Measurements from ENCODE around the gene UHRF1.
"Not testable (repeated sequence)": the region's sequence is repeated elsewhere in the genome, so short reads cannot be mapped to it uniquely, and the experiment has no call there.

The UHRF1 gene

DNA sequence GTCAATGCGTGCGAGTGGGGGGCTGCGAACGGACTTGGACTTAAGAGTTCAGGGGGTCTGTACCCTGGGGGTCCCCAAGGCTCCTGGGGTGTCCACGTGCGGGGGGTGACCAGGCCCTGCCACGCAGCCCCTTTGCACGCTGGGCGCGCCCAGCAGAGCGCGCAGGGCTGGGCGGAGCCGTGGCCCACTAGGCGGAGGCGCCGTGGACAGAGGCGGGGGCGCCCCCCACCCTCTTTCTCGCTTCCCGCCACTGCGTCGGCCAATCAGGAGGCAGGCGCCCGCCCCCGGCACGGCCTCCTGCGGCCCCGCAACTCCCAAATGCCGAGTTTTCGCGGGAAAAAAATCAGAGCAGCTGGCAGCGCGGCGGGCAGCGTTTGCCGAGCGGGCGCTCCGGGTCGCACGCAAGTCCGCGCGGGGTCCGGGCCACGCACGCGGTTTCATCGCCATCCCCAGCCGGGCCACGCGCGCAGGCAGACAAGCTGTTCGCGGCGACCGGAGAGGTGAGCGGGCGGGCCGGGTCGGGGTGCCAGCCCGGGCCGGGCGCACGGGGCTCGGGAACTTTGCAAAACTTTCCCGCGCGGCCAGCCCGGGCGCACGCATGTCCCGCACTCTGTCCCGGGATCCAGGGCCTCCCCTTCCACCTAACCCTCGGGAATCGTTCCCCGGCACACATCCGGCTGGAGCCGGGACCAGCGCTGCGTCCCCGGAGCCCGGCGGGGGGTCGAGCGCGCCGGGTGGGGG lies at the start of gene UHRF1:
Gene UHRF1, plus strand, starts transcription at position 346 of the 741 bp plus-strand sequence. CDS start 1,385 bp downstream, outside the sequence.
- H3K27me3 Mint-ChIP-seq (ENCODE audit: low read depth) = no peaks in the 10 kb centered on the region
- H3K9me3 Mint-ChIP-seq = no peaks in the 10 kb centered on the region
- peaks cover 26% of the 10 kb centered on the region for H3K4me1 Mint-ChIP-seq (ENCODE audit: low read depth)
- peak within 1 kb of the TSS; percentile 83 for H3K27ac Mint-ChIP-seq
- peak within 1 kb of the TSS; percentile 90 for H3K4me3 Mint-ChIP-seq
- peaks cover 19% of the 10 kb centered on the region for H3K36me3 Mint-ChIP-seq (ENCODE audit: low read depth)

DNA sequence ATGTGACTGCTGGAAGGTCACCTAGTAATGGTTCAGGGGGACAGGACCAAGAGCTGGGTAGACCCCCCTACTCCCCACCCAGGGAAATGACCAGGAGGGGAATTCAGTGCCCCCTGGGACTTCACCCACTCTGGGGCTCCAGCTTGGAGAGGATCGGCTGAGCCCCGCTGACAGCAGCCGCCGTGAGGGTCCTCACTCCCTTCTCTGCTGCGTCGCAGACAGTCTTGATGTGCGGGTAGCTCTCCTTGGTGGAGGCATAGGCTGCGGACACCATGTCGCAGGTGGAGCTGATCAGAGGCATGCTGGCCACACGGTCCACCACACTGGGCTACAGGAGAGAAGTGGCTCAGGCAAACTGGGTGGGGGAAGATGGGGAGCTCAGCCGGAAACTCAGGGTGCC lies 49.6 kb upstream of the UHRF1 start:
- Mint-ChIP-seq H3K27ac (no peak overlapping the region), H3K4me1 (ENCODE audit: low read depth) (peaks cover 5% of the 10 kb centered on the region), H3K9me3 (no peaks in the 10 kb centered on the region), H3K4me3 (no peak overlapping the region), H3K36me3 (ENCODE audit: low read depth) (no peaks in the 10 kb centered on the region), H3K27me3 (ENCODE audit: low read depth) (no peaks in the 10 kb centered on the region)

DNA sequence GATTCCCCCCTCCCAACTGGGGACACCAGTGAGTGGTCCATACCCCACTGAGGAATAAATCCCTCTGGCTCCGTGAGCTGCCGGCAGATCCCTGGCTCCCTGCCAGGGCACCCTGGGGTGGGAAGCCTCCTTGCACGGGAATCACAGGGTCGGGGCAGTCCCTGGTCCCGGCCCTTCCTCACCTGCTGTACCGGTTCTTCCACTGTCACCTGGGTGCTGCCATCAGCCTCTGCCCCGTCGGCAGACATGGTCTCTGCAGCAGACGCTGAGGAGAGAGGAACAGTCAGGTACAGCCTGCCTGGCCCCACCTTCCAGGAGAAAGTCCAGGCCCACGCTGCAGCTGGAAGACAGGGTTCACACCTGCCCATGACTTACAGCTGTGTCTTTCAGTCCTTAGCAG lies 48.2 kb upstream of the UHRF1 start:
- no peaks in the 10 kb centered on the region for H3K9me3 Mint-ChIP-seq
- no peaks in the 10 kb centered on the region for H3K27me3 Mint-ChIP-seq (ENCODE audit: low read depth)
- H3K27ac Mint-ChIP-seq = no peak overlapping the region
- no peak overlapping the region for H3K4me3 Mint-ChIP-seq
- H3K4me1 Mint-ChIP-seq (ENCODE audit: low read depth) = peaks cover 6% of the 10 kb centered on the region
- no peaks in the 10 kb centered on the region for H3K36me3 Mint-ChIP-seq (ENCODE audit: low read depth)

DNA sequence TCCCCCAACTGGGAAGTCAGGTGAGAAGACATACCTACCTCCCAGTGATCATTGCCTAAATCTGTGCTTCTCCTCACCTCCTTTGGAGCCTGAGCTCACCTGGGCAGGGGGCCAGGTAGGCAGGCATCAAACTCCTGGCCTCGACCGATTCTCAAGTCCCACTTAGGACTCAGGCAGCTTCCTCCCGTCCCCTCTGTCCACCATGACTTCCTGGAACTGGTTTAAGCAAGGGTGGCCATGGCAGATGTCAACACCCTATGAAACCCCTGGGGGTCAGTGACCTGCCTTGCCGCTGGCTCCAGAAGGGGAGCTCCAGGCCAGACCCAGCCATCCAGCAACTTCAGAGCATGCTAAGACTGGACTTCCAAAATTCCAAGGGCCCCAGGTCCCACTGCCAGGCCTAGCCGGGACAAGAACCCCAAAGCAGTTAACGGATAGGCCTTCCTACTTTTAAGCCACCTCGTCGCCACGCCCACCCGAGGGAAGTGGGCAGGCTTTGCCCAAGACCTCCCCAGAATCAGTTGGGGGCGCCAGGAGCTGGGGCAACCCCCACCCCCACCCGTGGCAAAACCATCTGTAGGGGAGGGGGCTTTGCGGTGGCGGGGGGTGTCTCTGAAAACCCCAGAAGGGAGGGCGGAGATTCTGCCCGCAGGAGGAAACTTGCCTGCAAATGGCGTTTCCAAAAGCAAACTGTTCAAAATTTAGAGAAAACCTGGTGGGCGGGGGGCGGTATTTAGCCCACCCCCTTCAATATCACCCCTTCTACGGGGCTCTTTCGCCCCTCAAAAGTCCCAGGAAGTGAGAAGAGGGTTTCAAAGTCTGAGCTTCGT lies 42.5 kb upstream of the UHRF1 start:
- Mint-ChIP-seq H3K9me3 (no peaks in the 10 kb centered on the region), H3K36me3 (ENCODE audit: low read depth) (no peaks in the 10 kb centered on the region), H3K27ac (peak overlapping the region; percentile 49), H3K4me3 (peak overlapping the region; percentile 83), H3K27me3 (ENCODE audit: low read depth) (no peaks in the 10 kb centered on the region), H3K4me1 (ENCODE audit: low read depth) (peaks cover 21% of the 10 kb centered on the region)

DNA sequence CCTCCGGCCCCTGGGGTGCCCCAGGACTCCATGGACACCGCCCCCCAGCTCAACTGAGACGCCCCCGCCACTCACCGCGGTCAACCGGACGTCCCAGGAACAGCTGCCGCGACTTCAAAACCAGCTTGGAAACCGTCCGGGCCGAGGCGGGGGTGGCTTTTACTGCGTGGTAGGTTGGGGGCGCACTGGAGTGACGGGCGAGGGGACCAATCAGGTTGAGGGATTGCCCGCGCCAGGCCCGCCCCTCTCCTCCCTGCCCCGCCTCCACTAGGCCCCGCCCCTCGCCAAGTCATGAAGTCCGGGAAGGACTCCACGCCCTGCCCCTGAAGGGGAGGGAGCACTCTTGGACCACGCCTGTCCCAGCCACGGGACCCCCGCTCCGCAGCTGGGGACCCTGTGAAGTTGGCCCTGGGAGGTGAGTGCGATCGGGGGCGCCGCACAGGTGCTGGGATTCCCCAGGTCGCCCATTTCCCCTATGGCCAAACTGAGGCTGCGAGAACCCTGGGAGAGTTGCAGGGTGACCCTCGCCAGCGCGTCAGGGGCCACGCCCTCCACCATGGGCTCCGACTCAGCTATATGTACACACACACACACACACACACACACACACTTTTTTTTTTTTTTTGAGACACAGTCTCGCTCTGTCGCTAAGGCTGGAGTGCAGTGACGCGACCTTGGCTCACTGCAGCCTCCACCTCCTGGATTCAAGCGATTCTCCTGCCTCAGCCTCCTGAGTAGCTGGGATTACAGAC lies 41.6 kb upstream of the UHRF1 start, which contains the start of gene PLIN3:
Gene PLIN3, minus strand, starts transcription at position 134 of the 752 bp plus-strand sequence. CDS start 6,273 bp downstream, outside the sequence.
- Mint-ChIP-seq H3K27ac (peak within 1 kb of the TSS; percentile 62), H3K36me3 (ENCODE audit: low read depth) (no peaks in the 10 kb centered on the region), H3K4me3 (peak within 1 kb of the TSS; percentile 83), H3K4me1 (ENCODE audit: low read depth) (peaks cover 23% of the 10 kb centered on the region), H3K9me3 (no peaks in the 10 kb centered on the region), H3K27me3 (ENCODE audit: low read depth) (peaks cover 2% of the 10 kb centered on the region)

DNA sequence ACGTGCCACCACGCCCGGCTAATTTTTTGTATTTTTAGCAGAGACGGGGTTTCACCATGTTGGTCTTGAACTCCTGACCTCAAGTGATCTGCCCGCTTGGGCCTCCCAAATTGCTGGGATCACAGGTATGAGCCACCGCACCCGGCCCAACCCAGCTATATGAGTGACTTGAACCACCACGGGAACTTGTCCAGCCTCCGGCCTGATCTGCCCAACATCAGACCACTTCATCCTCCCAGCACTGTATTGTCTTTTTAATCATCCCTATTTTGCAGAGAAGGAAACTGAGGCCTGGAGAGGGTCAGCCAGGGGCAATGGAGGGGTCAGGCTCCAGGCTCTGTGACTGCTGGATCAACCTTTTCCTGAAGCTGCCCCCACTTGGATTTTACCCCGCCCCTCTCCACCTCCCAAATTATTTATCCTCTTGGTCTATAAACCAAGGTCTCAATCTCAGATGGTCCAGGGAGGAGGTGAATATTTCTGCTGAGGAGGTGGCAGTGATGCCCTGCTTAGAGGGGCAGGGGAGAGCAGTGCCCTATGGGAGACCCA lies 40.9 kb upstream of the UHRF1 start:
- Mint-ChIP-seq H3K4me3 (peak overlapping the region; percentile 83), H3K4me1 (ENCODE audit: low read depth) (peaks cover 24% of the 10 kb centered on the region), H3K9me3 (no peaks in the 10 kb centered on the region), H3K27me3 (ENCODE audit: low read depth) (peaks cover 4% of the 10 kb centered on the region), H3K27ac (peak overlapping the region; percentile 62), H3K36me3 (ENCODE audit: low read depth) (no peaks in the 10 kb centered on the region)

DNA sequence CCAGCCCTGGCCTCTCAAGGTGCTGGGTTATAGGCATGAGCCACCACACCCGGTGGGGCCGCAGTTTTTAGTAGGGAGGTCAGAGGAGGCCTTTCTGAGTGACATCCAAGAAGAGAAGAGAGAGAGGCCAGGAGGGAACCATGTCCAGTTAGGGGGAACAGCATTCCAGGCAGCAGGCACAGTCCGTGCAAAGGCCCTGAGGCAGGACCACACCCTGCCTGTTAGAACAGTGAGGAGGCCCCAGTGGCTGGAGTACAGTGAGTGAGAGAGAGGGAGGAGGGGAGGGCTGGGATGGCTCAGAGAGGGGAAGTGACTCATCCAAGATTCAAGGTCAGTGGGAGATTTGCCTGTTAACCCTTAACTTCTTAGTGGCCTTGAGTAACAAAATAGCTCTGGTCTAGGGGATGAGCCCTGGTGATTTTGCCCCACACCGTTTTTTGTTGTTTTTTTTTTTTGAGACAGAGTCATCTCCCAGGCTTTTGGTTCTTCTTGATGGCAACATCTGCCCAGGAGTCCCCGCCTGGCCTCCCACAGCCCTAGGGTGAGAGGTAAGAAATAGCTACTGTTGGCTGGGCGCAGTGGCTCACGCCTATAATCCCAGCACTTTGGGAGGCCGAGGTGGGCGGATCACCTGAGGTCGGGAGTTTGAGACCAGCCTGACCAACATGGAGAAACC lies 39.1 kb upstream of the UHRF1 start:
- H3K27me3 Mint-ChIP-seq (ENCODE audit: low read depth) = peaks cover 4% of the 10 kb centered on the region
- H3K4me3 Mint-ChIP-seq = no peak overlapping the region
- H3K36me3 Mint-ChIP-seq (ENCODE audit: low read depth) = no peaks in the 10 kb centered on the region

DNA sequence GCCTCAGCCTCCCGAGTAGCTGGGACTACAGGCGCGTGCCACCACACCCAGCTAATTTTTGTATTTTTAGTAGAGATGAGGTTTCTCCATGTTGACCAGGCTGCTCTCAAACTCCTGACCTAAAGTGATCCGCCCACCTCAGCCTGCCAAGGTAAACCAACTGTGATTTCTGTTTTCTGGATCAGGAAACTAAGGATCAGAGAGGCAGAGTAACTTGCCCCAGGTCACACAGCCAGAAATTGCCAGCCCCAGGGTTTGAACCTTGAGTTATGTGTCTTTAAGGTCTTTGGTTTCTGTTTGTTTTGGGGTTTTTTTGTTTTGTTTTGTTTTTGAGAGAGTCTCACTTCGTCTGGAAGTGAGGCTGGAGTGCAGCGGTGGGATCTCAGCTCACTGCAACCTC lies 37.6 kb upstream of the UHRF1 start:
- H3K9me3 Mint-ChIP-seq = no peaks in the 10 kb centered on the region
- peaks cover 4% of the 10 kb centered on the region for H3K27me3 Mint-ChIP-seq (ENCODE audit: low read depth)
- H3K4me1 Mint-ChIP-seq (ENCODE audit: low read depth) = peaks cover 13% of the 10 kb centered on the region
- no peak overlapping the region for H3K27ac Mint-ChIP-seq
- H3K36me3 Mint-ChIP-seq (ENCODE audit: low read depth) = no peaks in the 10 kb centered on the region
- H3K4me3 Mint-ChIP-seq = no peak overlapping the region

More for the DNA sequence above, 39.1 kb upstream of the UHRF1 start:
- no peak overlapping the region for H3K27ac Mint-ChIP-seq
- peaks cover 18% of the 10 kb centered on the region for H3K4me1 Mint-ChIP-seq (ENCODE audit: low read depth)
- no peaks in the 10 kb centered on the region for H3K9me3 Mint-ChIP-seq

DNA sequence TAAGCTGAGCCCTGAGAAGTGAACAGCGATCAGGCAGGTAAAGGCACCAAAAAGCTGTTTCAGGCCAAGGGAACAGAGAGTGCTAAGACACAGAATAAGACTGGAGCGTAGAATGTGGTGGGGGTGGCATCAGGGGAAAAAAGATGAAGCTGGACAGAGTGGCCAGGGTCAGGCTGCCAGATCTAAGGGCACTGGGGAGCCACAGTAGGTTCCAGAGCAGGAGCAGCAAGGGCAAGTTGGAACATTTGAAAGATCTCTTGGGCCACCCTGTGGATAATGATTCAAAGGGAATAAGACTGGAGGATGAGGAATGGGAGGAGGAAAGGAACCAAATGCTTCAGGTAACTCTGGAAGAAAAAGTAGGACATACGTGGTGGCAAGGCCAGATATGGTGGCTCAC lies 35.4 kb upstream of the UHRF1 start:
- Mint-ChIP-seq H3K36me3 (ENCODE audit: low read depth) (no peaks in the 10 kb centered on the region), H3K27ac (no peak overlapping the region), H3K27me3 (ENCODE audit: low read depth) (peaks cover 4% of the 10 kb centered on the region), H3K4me3 (no peak overlapping the region), H3K9me3 (no peaks in the 10 kb centered on the region), H3K4me1 (ENCODE audit: low read depth) (peaks cover 10% of the 10 kb centered on the region)

DNA sequence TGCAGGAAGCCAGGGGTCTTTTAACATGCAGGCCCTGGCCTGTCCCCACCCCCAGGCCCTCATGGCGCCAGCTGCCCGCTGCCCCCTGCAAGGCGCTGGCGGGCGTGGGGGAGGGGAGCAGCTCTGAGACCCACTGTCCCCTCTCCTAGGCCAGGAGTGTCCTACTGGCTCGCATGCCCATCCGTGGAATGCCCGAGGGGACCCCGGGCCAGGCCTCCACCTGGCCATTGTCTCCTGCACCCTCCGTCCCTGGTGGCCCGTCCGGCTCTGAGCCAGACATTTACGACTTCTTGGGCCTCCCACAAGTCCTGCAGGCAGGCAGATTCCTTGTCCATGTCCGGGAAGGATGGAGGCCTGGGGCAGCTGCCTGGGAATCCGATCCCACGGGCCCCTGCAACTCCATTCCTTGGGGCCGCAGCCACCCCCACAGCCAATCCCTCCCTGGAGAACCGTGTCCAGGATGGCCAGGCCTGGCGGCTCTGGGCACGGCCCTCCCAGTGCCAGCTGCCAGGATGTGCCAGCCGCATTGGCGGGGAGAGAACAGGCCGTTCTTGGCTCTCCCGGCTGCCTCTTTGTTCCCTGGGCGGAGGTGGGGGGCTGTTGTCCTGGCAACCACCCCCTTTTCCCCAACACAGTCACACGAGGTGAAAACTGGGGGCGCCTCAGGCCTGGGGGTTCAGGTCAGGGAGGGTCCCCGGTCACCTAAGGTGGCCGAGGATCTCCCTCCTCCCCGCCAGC lies 31.4 kb upstream of the UHRF1 start:
- no peak overlapping the region for H3K4me3 Mint-ChIP-seq
- H3K36me3 Mint-ChIP-seq (ENCODE audit: low read depth) = no peaks in the 10 kb centered on the region
- no peaks in the 10 kb centered on the region for H3K4me1 Mint-ChIP-seq (ENCODE audit: low read depth)
- H3K27ac Mint-ChIP-seq = no peak overlapping the region
- H3K27me3 Mint-ChIP-seq (ENCODE audit: low read depth) = no peaks in the 10 kb centered on the region
- no peaks in the 10 kb centered on the region for H3K9me3 Mint-ChIP-seq

DNA sequence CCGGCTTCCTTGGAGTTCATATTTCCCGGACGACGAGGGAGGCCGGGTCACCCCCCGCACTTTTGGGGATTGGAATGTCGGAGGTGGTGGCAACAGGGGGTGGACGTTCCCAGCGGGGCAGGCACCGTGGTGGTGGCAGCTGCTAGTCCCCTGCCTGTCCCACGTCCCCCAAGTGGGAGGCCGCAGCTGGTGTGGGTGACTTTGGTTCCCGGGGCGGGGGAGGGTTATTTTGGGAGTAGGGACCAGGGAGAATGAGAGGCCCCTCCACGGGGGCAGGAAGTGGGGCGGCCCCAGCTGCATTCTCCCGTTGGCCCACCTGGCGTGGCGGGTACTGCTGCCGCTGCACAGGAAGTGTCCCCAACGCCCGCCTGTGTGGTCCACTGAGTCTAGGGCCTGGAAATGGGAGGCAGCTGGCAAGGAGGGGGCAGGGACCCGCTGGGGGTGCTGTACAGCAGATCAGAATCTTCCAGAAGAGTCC lies 30.8 kb upstream of the UHRF1 start:
- Mint-ChIP-seq H3K36me3 (ENCODE audit: low read depth) (no peaks in the 10 kb centered on the region), H3K4me3 (no peak overlapping the region), H3K27me3 (ENCODE audit: low read depth) (no peaks in the 10 kb centered on the region), H3K4me1 (ENCODE audit: low read depth) (no peaks in the 10 kb centered on the region), H3K9me3 (no peaks in the 10 kb centered on the region), H3K27ac (no peak overlapping the region)

DNA sequence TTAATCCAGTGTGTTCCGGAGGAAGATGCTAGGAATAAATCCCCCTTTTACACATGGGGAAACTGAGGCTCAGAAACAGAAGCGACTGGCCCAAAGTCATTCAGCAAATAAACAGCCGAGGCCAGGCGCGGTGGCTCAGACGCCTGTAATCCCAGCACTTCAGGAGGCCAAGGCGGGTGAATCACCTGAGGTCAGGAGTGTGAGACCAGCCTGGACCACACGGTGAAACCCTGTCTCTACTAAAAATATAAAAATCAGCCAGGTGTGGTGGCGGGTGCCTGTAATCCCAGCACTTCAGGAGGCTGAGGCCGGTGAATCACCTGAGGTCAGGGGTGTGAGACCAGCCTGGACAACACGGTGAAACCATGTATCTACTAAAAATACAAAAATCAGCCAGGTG lies 30.3 kb upstream of the UHRF1 start:
- Mint-ChIP-seq H3K4me3 (no peak overlapping the region), H3K36me3 (ENCODE audit: low read depth) (no peaks in the 10 kb centered on the region), H3K9me3 (no peaks in the 10 kb centered on the region), H3K4me1 (ENCODE audit: low read depth) (no peaks in the 10 kb centered on the region), H3K27me3 (ENCODE audit: low read depth) (no peaks in the 10 kb centered on the region), H3K27ac (no peak overlapping the region)

DNA sequence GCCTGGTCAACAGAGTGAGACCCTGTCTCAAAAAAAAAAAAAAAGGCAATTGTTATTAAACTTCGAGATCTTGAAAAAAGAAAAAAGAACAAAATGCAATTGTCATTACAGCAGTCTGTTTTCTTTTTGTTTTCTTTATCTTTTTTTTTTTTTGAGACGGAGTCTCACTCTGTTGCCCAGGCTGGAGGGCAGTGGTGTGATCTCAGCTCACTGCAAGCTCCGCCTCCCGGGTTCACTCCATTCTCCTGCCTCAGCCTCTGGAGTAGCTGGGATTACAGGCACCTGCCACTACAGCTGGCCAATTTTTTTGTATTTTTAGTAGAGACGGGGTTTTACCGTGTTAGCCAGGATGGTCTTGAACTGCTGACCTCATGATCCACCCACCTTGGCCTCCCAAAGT lies 26.4 kb upstream of the UHRF1 start:
- H3K27ac Mint-ChIP-seq; H3K4me1 Mint-ChIP-seq (ENCODE audit: low read depth); H3K36me3 Mint-ChIP-seq (ENCODE audit: low read depth); H3K9me3 Mint-ChIP-seq; H3K4me3 Mint-ChIP-seq; H3K27me3 Mint-ChIP-seq (ENCODE audit: low read depth): not testable (repeated sequence)

Measured in T-helper 1 cell treated with Interleukin-12 subunit alpha and Interleukin-12 subunit beta and Interleukin-4 antibody, amounts not matched to agents 30 μg/mL and 1 μg/mL, for 36 hours (primary cell).